HG03039 (cell line): Measurements from ENCODE around the gene PTPRK.

Experiments used
- ATAC-seq: cut with Tn5 transposase; IDR thresholded peaks from one replicate; pipeline ENCODE4 v1.9.1; 2021; ENCODE audit warnings: mild to moderate bottlenecking, moderate library complexity; ENCODE audit not compliant: unreplicated experiment

PTPRK gene

GRCh38 chr6:128099571-128100197 is 420.7 kb downstream of the PTPRK start:
- ATAC-seq, result no peak

DNA sequence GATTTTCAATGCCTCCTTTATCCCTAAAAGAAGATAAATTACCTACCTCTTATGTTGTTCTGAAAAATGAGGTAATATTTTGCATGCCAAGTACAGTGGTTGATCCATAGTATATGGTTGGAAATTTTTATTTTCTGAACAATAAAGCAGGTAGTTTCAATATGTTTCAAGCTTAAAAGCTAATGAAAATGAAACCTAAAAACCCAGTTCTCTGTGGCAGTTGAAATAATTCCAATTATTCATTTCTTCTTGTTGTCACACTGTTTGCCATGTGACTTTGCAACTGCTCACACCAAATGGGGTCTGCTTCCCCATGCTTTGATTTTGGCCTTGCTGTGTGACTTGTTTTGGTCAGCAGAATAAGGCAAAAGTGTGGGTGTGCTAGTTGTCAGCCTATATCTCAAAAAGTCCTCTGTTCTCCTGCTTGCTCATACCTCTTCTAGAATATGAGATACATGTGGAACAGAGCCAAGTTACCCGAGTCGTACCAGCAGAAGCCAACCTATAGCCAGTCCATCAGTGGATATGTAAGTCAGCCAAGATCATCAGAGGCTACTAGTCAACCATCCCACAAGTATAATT is 422.3 kb downstream of the PTPRK start:
- ATAC-seq, result no peak

DNA sequence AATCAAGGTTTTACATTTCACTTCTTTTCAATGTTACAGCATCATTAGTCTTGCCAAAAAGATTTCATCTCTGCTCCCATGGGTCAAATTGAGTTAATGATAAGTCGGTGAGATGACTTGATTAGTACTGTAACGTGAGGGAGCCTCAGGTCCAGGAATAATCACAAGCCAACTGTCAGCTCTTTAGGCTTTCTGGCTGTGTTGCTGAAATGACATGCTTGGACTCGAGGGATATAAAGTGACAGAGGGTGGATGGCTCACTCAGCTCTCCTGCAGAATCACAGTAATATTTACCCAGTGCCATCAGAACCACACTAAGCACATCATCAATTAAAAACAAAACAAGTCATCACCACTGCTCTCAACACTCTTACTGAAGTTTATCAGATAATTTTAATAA is 423.4 kb downstream of the PTPRK start:
- no peak for ATAC-seq

DNA sequence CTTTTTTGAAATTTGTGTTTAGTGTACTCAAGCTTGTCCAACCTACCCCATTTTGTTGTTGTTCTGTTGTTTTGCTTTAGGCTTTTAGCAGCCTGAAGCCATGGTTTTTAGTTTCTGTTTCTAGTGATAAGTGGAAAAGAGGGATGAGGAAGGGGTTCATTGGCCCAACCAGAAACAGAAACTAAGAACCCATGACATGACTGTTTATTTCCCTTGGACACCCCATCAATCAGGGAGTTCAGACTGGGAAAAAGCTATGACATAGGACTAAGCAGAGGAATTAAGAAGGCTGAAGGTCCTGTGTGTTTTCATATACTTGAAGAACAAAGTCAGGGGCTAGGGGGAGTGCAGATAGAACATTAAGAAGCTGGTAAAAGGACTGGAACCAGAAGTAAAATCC is 425.0 kb downstream of the PTPRK start:
- no peak for ATAC-seq

GRCh38 chr6:128079021-128079420 is 441.4 kb downstream of the PTPRK start:
- no peak for ATAC-seq

DNA sequence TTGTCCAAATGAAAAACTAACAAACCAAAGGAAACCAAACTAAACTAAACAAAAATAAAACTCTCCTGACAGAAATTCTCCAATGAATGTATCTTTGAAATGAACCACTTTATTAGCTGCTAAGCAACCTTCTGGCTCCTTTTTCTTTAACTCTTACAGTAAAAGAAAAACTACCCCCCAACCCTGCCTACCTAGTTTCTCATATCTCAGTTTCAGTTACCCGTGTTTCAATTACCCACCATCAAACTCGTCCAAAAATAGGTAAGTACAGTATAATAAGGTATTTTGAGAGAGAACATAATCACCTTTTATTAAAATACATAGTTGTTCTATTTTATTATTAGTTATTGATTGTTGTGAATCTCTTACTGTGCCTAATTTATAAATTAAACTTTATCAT is 442.1 kb downstream of the PTPRK start:
- peak; percentile 54 for ATAC-seq

DNA sequence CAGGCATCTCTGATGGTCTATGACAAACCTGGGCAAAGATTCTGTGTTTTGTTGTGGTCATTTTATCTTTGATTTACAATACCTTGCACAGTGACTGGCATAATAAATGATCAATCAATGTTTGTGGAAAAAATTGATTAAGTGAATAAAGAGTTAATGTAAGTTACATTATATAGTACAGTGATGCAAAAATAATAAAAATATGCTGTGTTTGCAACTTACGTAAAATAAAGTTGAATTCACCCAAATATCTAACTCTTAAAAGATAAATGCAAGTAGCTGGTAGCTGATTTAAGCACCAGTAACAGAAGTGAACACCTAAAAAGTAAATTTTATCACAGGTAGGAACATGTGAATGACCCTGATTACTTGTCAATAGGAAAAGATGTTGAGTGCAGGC is 443.6 kb downstream of the PTPRK start:
- no peak for ATAC-seq

DNA sequence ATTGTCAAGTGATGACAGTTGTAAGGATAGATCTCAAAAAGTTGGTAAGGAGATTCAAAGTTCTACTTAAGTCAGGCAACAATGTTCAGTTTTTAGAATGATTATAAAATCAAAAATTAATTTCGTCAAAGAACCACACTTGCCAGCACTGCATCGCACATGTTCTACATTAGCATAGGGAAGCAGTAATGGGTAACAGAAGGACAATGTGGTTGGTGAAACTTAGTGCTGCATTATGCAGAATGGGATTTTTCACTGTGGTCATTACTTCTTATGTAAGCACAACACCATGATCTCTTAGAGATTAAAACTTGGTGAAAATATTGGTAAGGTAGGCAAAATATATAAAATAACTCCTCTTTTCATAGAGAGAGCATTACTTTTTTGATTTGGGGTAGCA is 445.8 kb downstream of the PTPRK start:
- no peak for ATAC-seq

GRCh38 chr6:128073389-128073788 is 447.0 kb downstream of the PTPRK start:
- no peak for ATAC-seq

GRCh38 chr6:128071212-128071611 is 449.2 kb downstream of the PTPRK start:
- ATAC-seq, result no peak

DNA sequence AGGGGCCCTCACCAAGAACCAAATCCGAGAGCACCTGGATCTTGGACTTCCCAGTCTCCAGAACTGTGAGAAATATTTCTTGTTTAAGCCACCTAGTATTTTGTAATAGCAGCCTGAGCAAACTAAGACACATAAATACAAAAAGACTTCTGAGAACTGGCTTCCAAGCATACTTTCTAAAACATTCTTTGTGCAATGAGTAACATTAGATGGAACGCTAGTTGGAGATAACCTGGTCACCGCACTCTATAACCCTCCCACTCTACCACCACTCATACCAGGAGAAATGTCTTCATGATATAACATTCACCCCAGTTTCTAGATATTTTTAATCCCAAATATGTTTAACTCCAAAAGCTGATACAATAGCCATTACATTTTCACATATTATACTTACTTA is 450.0 kb downstream of the PTPRK start:
- no peak for ATAC-seq

GRCh38 chr6:128069188-128069587 is 451.2 kb downstream of the PTPRK start:
- ATAC-seq, result no peak

- no peak for ATAC-seq
These were observed 452.3 kb downstream of the PTPRK start for GRCh38 chr6:128068119-128068479.

DNA sequence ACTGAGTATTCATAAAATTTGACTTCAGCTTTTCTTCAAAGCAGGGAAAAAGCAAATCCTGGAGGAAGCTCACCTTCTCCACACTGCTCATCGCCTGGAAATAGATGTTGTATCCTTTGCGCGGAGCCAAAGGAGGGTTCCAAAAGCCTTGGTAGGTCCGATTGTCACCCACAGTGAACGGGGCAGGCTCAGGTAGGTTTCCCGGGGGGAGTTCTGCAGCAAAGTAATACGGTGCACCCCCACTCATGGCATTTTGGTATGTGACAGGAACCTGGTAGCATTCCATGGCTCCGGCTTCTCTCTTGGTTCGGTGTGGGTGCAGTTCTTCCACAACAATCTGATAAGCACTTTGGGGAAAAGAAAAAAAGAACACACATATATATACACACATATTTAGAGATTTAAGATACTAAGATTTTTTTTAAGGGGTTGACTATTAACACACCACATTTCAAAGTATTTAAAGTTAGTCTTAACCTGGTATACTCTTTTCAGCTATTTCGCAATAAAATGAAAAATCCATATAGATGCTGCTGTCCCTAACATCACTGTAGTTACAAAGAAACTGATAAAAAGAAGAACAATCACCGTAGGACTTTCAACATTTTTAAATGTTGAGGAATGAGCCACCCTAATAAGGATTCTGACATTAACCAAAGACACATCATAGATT is 452.8 kb downstream of the PTPRK start:
- no peak for ATAC-seq

- ATAC-seq, result no peak
These were observed 455.3 kb downstream of the PTPRK start for GRCh38 chr6:128065072-128065471.

DNA sequence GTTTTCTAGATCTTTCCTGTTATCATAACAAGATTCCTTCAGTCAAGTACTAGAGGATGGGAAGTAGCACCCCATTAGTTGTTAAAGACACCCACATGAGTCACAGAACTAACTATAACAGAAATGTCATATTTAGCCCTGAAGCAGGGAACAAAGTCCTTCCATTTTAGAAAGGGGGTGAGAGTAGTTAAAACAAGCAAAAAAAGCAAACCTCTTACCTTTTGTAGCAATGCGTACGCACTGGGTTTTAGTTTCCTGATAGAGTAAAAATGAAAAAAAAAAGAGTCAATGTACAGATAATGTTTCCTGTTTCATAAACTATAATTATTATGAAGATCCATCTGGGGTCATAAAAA is 455.9 kb downstream of the PTPRK start:
- ATAC-seq, result no peak

DNA sequence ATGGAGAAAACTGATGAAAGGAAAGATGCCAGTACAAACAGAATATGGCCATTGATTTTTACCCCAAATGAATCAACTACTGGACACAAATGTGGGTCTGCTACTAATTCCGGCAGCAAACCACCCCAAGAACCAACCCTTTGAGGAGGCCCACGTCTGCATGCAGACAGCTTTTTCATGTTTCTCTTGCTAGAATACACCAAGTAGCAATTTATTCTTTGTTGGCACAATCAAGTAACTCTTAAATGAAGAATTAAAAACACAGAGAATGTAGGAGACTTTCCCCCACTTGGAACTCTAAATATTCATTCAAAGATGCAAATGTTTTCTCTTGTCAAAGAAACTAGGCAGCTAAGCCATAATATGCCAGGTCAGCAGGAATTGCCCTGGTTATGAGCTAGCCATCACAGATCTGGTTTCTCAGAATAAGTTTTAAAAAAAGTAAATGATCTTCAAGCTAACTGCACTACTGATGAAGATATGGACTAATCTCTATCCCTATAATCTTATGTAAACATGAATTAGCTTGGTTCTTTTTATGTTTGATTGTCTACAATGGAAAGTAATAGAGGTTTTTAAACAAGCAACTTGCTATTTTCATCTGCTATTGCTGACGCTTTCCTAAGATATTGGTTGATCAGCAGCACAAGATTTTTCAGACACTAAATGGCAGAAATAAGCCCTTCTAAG is 456.4 kb downstream of the PTPRK start:
- ATAC-seq, result no peak

- no peak for ATAC-seq
These were observed 457.4 kb downstream of the PTPRK start for GRCh38 chr6:128062882-128063603.

GRCh38 chr6:128057946-128058345 is 462.5 kb downstream of the PTPRK start:
- ATAC-seq, result no peak

DNA sequence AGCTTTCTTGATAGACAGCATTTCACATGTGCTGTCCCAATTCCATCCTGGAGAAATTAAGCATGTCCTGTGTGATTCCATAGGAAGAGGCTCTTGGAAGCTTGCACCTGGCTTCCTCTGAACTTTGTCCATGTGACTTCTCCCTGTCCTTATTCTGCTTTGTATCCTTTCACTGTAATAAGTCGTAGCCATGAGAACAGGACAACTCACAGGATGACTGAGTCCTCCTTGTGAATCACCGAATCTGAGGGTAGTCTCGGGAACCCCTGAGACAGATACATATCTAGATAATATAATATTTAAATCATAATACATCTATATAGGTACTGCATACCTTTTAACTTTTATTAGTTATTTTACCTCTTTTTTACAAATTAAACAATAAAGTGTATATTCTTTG is 462.9 kb downstream of the PTPRK start:
- ATAC-seq, result no peak

- ATAC-seq, result no peak
These were observed 467.3 kb downstream of the PTPRK start for GRCh38 chr6:128053109-128053508.
